Trophoblast cell (in vitro differentiated cells and primary cell): ENCODE results near the gene PEPD.

ENCODE experiments used
- DNase-seq, 2 donors: peaks; one replicate each; pipeline ENCODE4 v3.0.0-alpha.2; 2016
- H2AFZ ChIP-seq: 2 replicates; pipeline ENCODE4 v1.6.1; 2013; ENCODE audit warnings: low read length, moderate library complexity, mild to moderate bottlenecking; ENCODE audit not compliant: insufficient read depth, poor library complexity
- H2AK5ac ChIP-seq: 2 replicates; pipeline ENCODE4 v1.6.1; 2013; ENCODE audit warnings: mild to moderate bottlenecking, low read length
- H2BK120ac ChIP-seq: 2 replicates; pipeline ENCODE4 v1.6.1; 2013; ENCODE audit warnings: low read length, mild to moderate bottlenecking, moderate library complexity; ENCODE audit not compliant: insufficient read depth, poor library complexity
- H2BK12ac ChIP-seq: 2 replicates; pipeline ENCODE4 v1.6.1; 2013; ENCODE audit warnings: mild to moderate bottlenecking, low read length, moderate library complexity
- H2BK5ac ChIP-seq: 2 replicates; pipeline ENCODE4 v1.6.1; 2013; ENCODE audit warnings: low read length, low read depth, moderate library complexity, mild to moderate bottlenecking; ENCODE audit not compliant: poor library complexity
- H3K14ac ChIP-seq: 2 replicates; pipeline ENCODE4 v1.6.1; 2013; ENCODE audit warnings: mild to moderate bottlenecking, low read length
- H3K18ac ChIP-seq: 2 replicates; pipeline ENCODE4 v1.6.1; 2013; ENCODE audit warnings: mild to moderate bottlenecking, low read length
- H3K23ac ChIP-seq: 2 replicates; pipeline ENCODE4 v1.6.1; 2013; ENCODE audit warnings: low read length
- H3K27ac ChIP-seq: 2 replicates; pipeline ENCODE4 v1.5.1; 2013; ENCODE audit warnings: low read depth, mild to moderate bottlenecking, inconsistent platforms, low read length, moderate library complexity
- H3K27me3 ChIP-seq: 2 replicates; pipeline ENCODE4 v1.6.1; 2013; ENCODE audit warnings: inconsistent platforms, mild to moderate bottlenecking, low read length, moderate library complexity; ENCODE audit not compliant: insufficient read depth
- H3K36me3 ChIP-seq, 2 experiments: 1 replicate in 1 of 2; 2 replicates in 1 of 2; pipeline ENCODE4 v1.6.1; 2013; ENCODE audit warnings: low read length in 2 of 2, mild to moderate bottlenecking in 2 of 2, moderate library complexity in 1 of 2; ENCODE audit not compliant: insufficient read depth in 2 of 2, control insufficient read depth in 1 of 2
- H3K4ac ChIP-seq: 2 replicates; pipeline ENCODE4 v1.6.1; 2013; ENCODE audit warnings: low read depth, mild to moderate bottlenecking, low read length, moderate library complexity
- H3K4me1 ChIP-seq, 2 experiments: 1 replicate in 1 of 2; 2 replicates in 1 of 2; pipeline ENCODE4 v1.6.1; 2013; ENCODE audit warnings: low read length in 2 of 2, mild to moderate bottlenecking in 2 of 2, moderate library complexity in 1 of 2; ENCODE audit not compliant: insufficient read depth in 2 of 2, control insufficient read depth in 1 of 2
- H3K4me2 ChIP-seq: 2 replicates; pipeline ENCODE4 v1.6.1; 2013; ENCODE audit warnings: inconsistent platforms, mild to moderate bottlenecking, low read length, moderate library complexity
- H3K4me3 ChIP-seq: 2 replicates; pipeline ENCODE4 v1.5.1; 2013; ENCODE audit warnings: mild to moderate bottlenecking, low read depth, low read length, inconsistent platforms
- H3K79me1 ChIP-seq: one replicate; pipeline ENCODE4 v1.6.1; 2013; ENCODE audit warnings: low read length
- H3K79me2 ChIP-seq: 2 replicates; pipeline ENCODE4 v1.6.1; 2013; ENCODE audit warnings: low read length, mild to moderate bottlenecking; ENCODE audit not compliant: control insufficient read depth, insufficient read depth, poor library complexity
- H3K9ac ChIP-seq: 2 replicates; pipeline ENCODE4 v1.6.1; 2013; ENCODE audit warnings: mild to moderate bottlenecking, low read length
- H3K9me3 ChIP-seq: 2 replicates; pipeline ENCODE4 v1.6.1; 2013; ENCODE audit warnings: low read depth, mild to moderate bottlenecking, control low read depth, inconsistent platforms, low read length; ENCODE audit not compliant: insufficient read depth
- H4K12ac ChIP-seq: 2 replicates; pipeline ENCODE4 v1.6.1; 2013; ENCODE audit warnings: low read depth, mild to moderate bottlenecking, low read length, moderate library complexity
- H4K8ac ChIP-seq: 2 replicates; pipeline ENCODE4 v1.6.1; 2013; ENCODE audit warnings: low read depth, mild to moderate bottlenecking, low read length, moderate library complexity
- H4K91ac ChIP-seq: one replicate; pipeline ENCODE4 v1.6.1; 2013; ENCODE audit warnings: low read depth, mild to moderate bottlenecking, low read length, moderate library complexity
- WGBS: extraction: QIAGEN DNeasy Blood & Tissue Kit; methylation state at CpG from one replicate; pipeline ENCODE4 v1.1.7; 2013; ENCODE audit warnings: missing lambda C conversion rate; ENCODE audit not compliant: insufficient read length, insufficient coverage; ENCODE audit errors: extremely low coverage; 5-methylcytosine and 5-hydroxymethylcytosine counted together

The PEPD gene

DNA sequence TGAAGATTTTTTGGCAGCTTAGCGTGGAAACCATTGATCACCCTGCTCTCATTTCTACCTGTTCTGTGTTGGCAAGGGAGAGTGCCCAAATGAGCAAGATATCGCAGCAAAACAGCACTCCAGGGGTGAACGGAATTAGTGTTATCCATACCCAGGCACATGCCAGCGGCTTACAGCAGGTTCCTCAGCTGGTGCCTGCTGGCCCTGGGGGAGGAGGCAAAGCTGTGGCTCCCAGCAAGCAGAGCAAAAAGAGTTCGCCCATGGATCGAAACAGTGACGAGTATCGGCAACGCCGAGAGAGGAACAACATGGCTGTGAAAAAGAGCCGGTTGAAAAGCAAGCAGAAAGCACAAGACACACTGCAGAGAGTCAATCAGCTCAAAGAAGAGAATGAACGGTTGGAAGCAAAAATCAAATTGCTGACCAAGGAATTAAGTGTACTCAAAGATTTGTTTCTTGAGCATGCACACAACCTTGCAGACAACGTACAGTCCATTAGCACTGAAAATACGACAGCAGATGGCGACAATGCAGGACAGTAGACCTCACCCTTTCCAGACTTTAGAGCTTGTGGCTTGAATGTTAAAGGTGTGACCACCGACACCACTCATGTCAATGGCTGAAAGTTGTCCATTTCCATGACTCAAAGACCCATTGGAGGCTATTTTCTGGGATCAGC, 142.3 kb downstream of the PEPD start:
- Histone ChIP-seq H3K36me3 (peaks cover 7 to 10% of the 10 kb centered on the region in 2 experiments), H3K9me3 (no peaks in the 10 kb centered on the region), H3K4ac (peak overlapping the region; percentile 37), H2BK120ac (no peak overlapping the region), H3K18ac (no peak overlapping the region), H3K27me3 (no peaks in the 10 kb centered on the region), H2BK12ac (no peak overlapping the region), H3K9ac (no peak overlapping the region), H3K4me3 (no peak overlapping the region), H3K4me2 (no peak overlapping the region), H3K23ac (no peak overlapping the region), H3K4me1 (peaks cover 4 to 14% of the 10 kb centered on the region in 2 experiments), H2AK5ac (no peak overlapping the region), H2BK5ac (no peak overlapping the region), H4K8ac (no peak overlapping the region), H4K91ac (no peak overlapping the region), H3K14ac (no peak overlapping the region), H3K79me1 (peaks cover 1% of the 10 kb centered on the region), H3K27ac (no peak overlapping the region), H3K79me2 (peaks cover 8% of the 10 kb centered on the region), H2AFZ (no peak overlapping the region), H4K12ac (no peak overlapping the region)
- no peak for DNase-seq
- no CpG with 5 or more reads among the region's 16 CpGs for WGBS

DNA sequence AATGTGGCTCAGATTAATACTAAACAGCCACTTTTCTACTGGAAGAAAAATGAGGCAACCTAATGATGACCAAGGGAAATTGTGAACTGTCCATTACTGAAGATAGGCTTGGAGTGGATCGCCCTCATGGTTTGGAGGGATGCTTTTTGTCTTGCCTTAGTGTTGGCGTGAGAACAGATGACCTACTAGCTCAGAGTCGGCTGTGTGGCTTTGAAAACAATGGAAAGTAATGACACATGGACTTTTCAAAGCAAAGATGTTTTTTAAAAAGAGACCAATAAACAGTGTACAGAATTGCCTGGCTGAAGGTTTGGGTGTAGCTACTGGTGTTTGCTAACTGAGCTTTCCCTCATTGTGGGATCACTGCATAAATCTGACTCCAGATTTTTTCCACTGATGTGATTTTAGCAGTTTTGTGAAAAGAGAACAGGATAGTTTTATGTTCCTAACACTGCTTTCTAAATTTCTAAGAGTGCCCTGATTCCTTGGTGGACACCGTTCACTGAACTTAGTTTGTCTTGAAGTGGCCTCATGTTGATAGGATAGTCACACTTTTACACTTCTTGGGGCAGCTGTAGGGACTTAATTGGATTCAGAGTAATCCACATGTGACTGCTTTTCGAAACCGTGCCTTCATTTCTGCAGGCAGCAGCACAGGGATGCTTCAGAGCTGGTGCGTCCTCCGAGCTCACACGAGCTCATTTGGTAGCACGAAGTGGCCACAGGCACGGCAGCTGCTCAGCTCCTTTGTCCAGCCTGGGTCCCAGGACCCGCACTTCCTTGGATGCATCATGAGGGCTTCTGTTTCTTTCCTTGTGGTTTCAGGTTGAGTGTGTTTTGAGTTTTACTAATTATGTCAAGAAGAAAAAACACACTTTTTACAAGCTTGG, 143.8 kb downstream of the PEPD start:
- Histone ChIP-seq H3K14ac (no peak overlapping the region), H3K18ac (peak overlapping the region; percentile 55), H2AFZ (no peak overlapping the region), H3K79me2 (peaks cover 16% of the 10 kb centered on the region), H3K9me3 (no peaks in the 10 kb centered on the region), H4K91ac (no peak overlapping the region), H3K4me2 (no peak overlapping the region), H4K12ac (no peak overlapping the region), H4K8ac (no peak overlapping the region), H3K27ac (no peak overlapping the region), H3K23ac (no peak overlapping the region), H2BK5ac (no peak overlapping the region), H3K27me3 (no peaks in the 10 kb centered on the region), H2BK12ac (no peak overlapping the region), H3K9ac (no peak overlapping the region), H3K4ac (peak overlapping the region; percentile 93), H2AK5ac (no peak overlapping the region), H3K4me3 (no peak overlapping the region), H3K79me1 (peaks cover 12% of the 10 kb centered on the region), H3K4me1 (peaks cover 4 to 17% of the 10 kb centered on the region in 2 experiments), H3K36me3 (peaks cover 7 to 10% of the 10 kb centered on the region in 2 experiments), H2BK120ac (no peak overlapping the region)
- peak; percentile 18 to 30 for DNase-seq
- no CpG with 5 or more reads among the region's 12 CpGs for WGBS

DNA sequence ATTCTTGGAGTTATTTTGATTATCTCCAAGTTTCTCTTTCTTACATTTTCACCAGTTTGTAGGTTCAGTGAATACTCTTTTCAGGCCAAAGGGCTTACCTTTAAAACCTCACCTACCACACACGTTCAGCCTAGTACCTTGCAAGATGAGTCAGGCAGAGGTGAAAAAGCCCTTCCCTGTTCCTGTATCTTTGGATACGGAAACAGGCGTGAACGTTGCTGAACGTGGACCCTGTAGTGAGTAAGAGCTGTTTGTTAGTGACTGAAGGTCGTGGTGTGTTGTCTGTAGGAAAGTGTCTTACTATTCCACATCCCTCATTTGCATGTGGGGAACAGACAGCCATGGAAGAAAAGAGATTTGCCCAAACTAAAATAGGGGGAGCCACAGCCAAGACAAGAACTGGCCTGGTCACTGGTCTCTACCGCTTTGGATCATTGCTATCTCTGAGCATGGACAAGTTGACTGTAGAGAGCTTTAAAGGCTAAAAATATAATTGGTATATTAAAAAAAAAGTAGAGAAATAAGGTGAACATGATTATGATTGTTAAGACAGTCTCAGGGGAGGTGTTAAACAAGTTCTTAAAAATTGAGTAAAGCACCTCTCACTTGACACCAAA, 144.5 kb downstream of the PEPD start:
- H3K9me3 ChIP-seq: no peaks in the 10 kb centered on the region
- DNase-seq: peak; percentile 19 to 33
- no peak overlapping the region for H3K4me3 ChIP-seq
- H2BK5ac ChIP-seq: no peak overlapping the region
- no peak overlapping the region for H3K4me2 ChIP-seq
- no peak overlapping the region for H3K23ac ChIP-seq
- no peak overlapping the region for H4K12ac ChIP-seq
- H3K14ac ChIP-seq: no peak overlapping the region
- H3K36me3 ChIP-seq: peaks cover 7 to 10% of the 10 kb centered on the region in 2 experiments
- peaks cover 4 to 18% of the 10 kb centered on the region in 2 experiments for H3K4me1 ChIP-seq
- H2BK12ac ChIP-seq: no peak overlapping the region
- no peak overlapping the region for H4K8ac ChIP-seq
- no peak overlapping the region for H3K27ac ChIP-seq
- no peaks in the 10 kb centered on the region for H3K27me3 ChIP-seq
- no peak overlapping the region for H2AK5ac ChIP-seq
- no CpG with 5 or more reads among the region's 7 CpGs for WGBS
- no peak overlapping the region for H3K9ac ChIP-seq
- peaks cover 16% of the 10 kb centered on the region for H3K79me2 ChIP-seq
- H3K4ac ChIP-seq: peak overlapping the region; percentile 1
- no peak overlapping the region for H2BK120ac ChIP-seq
- H4K91ac ChIP-seq: no peak overlapping the region
- H3K18ac ChIP-seq: no peak overlapping the region
- no peak overlapping the region for H2AFZ ChIP-seq
- H3K79me1 ChIP-seq: peaks cover 12% of the 10 kb centered on the region

DNA sequence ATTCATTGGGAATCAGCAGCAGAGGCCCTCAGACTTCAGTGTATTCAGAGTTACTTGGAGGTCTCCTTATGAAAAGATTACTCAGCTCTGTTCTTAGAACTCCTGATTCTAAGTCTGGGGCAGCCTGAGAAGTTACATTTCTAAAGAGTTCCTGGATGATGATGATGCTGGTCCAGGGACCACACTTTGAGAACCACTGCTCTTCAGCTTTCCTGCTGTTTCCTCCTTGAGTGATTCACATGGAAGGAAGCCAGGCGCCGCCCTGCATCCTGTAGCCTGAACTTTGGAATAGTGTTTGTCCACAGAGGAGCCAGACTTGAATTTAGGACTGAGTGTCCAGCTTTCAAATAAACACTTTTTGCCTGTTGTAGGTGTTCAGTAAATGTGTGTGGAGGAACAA, 145.2 kb downstream of the PEPD start:
- H3K27me3 ChIP-seq: no peaks in the 10 kb centered on the region
- H3K14ac ChIP-seq: no peak overlapping the region
- WGBS: no CpG with 5 or more reads among the region's 2 CpGs
- no peak overlapping the region for H3K4me2 ChIP-seq
- H4K12ac ChIP-seq: no peak overlapping the region
- H3K4ac ChIP-seq: peak overlapping the region; percentile 34
- peaks cover 16% of the 10 kb centered on the region for H3K79me2 ChIP-seq
- H3K18ac ChIP-seq: no peak overlapping the region
- H3K23ac ChIP-seq: no peak overlapping the region
- no peak overlapping the region for H3K27ac ChIP-seq
- H4K91ac ChIP-seq: no peak overlapping the region
- no peak overlapping the region for H3K4me3 ChIP-seq
- H2BK5ac ChIP-seq: no peak overlapping the region
- no peak overlapping the region for H2AK5ac ChIP-seq
- peaks cover 12% of the 10 kb centered on the region for H3K79me1 ChIP-seq
- H3K4me1 ChIP-seq: peaks cover 4 to 18% of the 10 kb centered on the region in 2 experiments
- no peak overlapping the region for H4K8ac ChIP-seq
- H3K9ac ChIP-seq: no peak overlapping the region
- peak; percentile 70 to 78 for DNase-seq
- peaks cover 7 to 10% of the 10 kb centered on the region in 2 experiments for H3K36me3 ChIP-seq
- no peak overlapping the region for H2BK120ac ChIP-seq
- no peak overlapping the region for H2AFZ ChIP-seq
- H2BK12ac ChIP-seq: no peak overlapping the region
- no peaks in the 10 kb centered on the region for H3K9me3 ChIP-seq
